Activated CD4-positive, alpha-beta T cell treated with anti-CD3 and anti-CD28 coated beads, Interleukin-2, Interleukin-6, amounts not matched to agents 100 ng/mL and 50 ng/mL, durations not matched to agents 16 hours and 8 hours (primary cell): Measurements from ENCODE around the gene FAM20C.
"Not testable (repeated sequence)": the region's sequence is repeated elsewhere in the genome, so short reads cannot be mapped to it uniquely, and the experiment has no call there.

Experiments used
- DNase-seq: peaks from one replicate; pipeline ENCODE4 v3.0.0-alpha.2; 2020

FAM20C gene

GRCh38 chr7:174716-175115, 17.7 kb upstream of the FAM20C start:
- DNase-seq = no peak

GRCh38 chr7:175955-176354, 16.4 kb upstream of the FAM20C start:
- DNase-seq = no peak

- no peak for DNase-seq
Measured at GRCh38 chr7:176381-176780, 16.0 kb upstream of the FAM20C start.

GRCh38 chr7:176786-177459, 15.4 kb upstream of the FAM20C start:
- DNase-seq = no peak

- DNase-seq = no peak
Measured at GRCh38 chr7:178444-178843, 13.9 kb upstream of the FAM20C start.

GRCh38 chr7:179209-179681, 13.1 kb upstream of the FAM20C start:
- DNase-seq = no peak

- DNase-seq = no peak
Measured at GRCh38 chr7:179948-180694, 12.2 kb upstream of the FAM20C start.

- DNase-seq = no peak
Measured at GRCh38 chr7:181738-182137, 10.6 kb upstream of the FAM20C start.

- DNase-seq = not testable (repeated sequence)
Measured at GRCh38 chr7:182502-182901, 9.9 kb upstream of the FAM20C start.

GRCh38 chr7:183496-184292, 8.7 kb upstream of the FAM20C start:
- DNase-seq = no peak

GRCh38 chr7:184294-185264, 7.8 kb upstream of the FAM20C start:
- no peak for DNase-seq

GRCh38 chr7:186516-187113, 5.8 kb upstream of the FAM20C start:
- DNase-seq = no peak

- DNase-seq = no peak
Measured at GRCh38 chr7:187227-187927, 5.0 kb upstream of the FAM20C start.

GRCh38 chr7:188174-188573, 4.2 kb upstream of the FAM20C start:
- DNase-seq = no peak

- no peak for DNase-seq
Measured at GRCh38 chr7:188727-189500, 3.5 kb upstream of the FAM20C start.

GRCh38 chr7:189719-190118, 2.7 kb upstream of the FAM20C start:
- no peak for DNase-seq

GRCh38 chr7:190196-190595, 2.2 kb upstream of the FAM20C start:
- no peak for DNase-seq

- DNase-seq = no peak
Measured at GRCh38 chr7:191105-191980, 1.0 kb upstream of the FAM20C start.

GRCh38 chr7:192701-193480, 520 bp downstream of the FAM20C start:
- no peak for DNase-seq
